MM.1S (cell line): ENCODE results near the gene BNC1.

Experiments used
- DNase-seq: peaks from one replicate; pipeline ENCODE4 v3.0.0-alpha.2; 2015
- H2AFZ ChIP-seq: fragments of 300-600 bp; sonication (generic); 2 replicates; pipeline ENCODE4 v1.6.0; 2016; ENCODE audit warnings: antibody characterized with exemption, low read length
- H3F3A ChIP-seq: fragments of 300-600 bp; sonication (generic); 2 replicates; pipeline ENCODE4 v1.6.1; 2016; ENCODE audit warnings: mild to moderate bottlenecking, antibody characterized with exemption, low read length, moderate library complexity, mixed read lengths; ENCODE audit not compliant: insufficient read depth
- H3K27ac ChIP-seq: fragments of 300-600 bp; sonication (generic); 2 replicates; pipeline ENCODE4 v1.5.1; 2016; ENCODE audit warnings: mild to moderate bottlenecking, low read length
- H3K27me3 ChIP-seq: fragments of 300-600 bp; sonication (generic); replicated peaks from 2 replicates; pipeline ENCODE4 v1.6.0; 2016; ENCODE audit warnings: low read length; ENCODE audit not compliant: insufficient read depth
- H3K36me3 ChIP-seq: fragments of 300-600 bp; sonication (generic); replicated peaks from 2 replicates; pipeline ENCODE4 v1.6.1; 2016; ENCODE audit warnings: mild to moderate bottlenecking, low read length, mixed read lengths; ENCODE audit not compliant: insufficient read depth
- H3K4me1 ChIP-seq: fragments of 300-600 bp; sonication (generic); 2 replicates; pipeline ENCODE4 v1.6.1; 2016; ENCODE audit warnings: low read length, mixed read lengths
- H3K4me2 ChIP-seq: fragments of 300-600 bp; sonication (generic); 2 replicates; pipeline ENCODE4 v1.6.0; 2016; ENCODE audit warnings: low read depth, low read length
- H3K4me3 ChIP-seq: fragments of 300-600 bp; sonication (generic); 2 replicates; pipeline ENCODE4 v1.5.1; 2016; ENCODE audit warnings: low read length, mixed read lengths
- H3K79me2 ChIP-seq: fragments of 300-600 bp; sonication (generic); 2 replicates; pipeline ENCODE4 v1.6.1; 2016; ENCODE audit warnings: mixed run types, low read length, mixed read lengths
- H3K9ac ChIP-seq: fragments of 300-600 bp; sonication (generic); 2 replicates; pipeline ENCODE4 v1.6.1; 2016; ENCODE audit warnings: low read length, mixed read lengths
- H3K9me2 ChIP-seq: fragments of 300-600 bp; sonication (generic); replicated peaks from 2 replicates; pipeline ENCODE4 v1.6.1; 2016; ENCODE audit warnings: mild to moderate bottlenecking, low read length, mixed read lengths; ENCODE audit not compliant: insufficient read depth
- H3K9me3 ChIP-seq: fragments of 300-600 bp; sonication (generic); replicated peaks from 2 replicates; pipeline ENCODE4 v1.6.1; 2016; ENCODE audit warnings: mild to moderate bottlenecking, low read length, mixed read lengths; ENCODE audit not compliant: insufficient read depth
- H4K20me1 ChIP-seq: fragments of 300-600 bp; sonication (generic); 2 replicates; pipeline ENCODE4 v1.6.1; 2016; ENCODE audit warnings: mild to moderate bottlenecking, low read length, moderate library complexity, mixed read lengths; ENCODE audit not compliant: insufficient read depth
- CTCF ChIP-seq: fragments of 300-600 bp; sonication (generic); IDR thresholded peaks from 2 replicates; pipeline ENCODE4 v1.5.1; 2016; ENCODE audit warnings: antibody characterized with exemption, low read length, mixed read lengths
- EZH2 ChIP-seq: fragments of 300-600 bp; sonication (generic); optimal IDR thresholded peaks from 2 replicates; pipeline ENCODE3; 2017; ENCODE audit warnings: low read depth, mild to moderate bottlenecking, antibody characterized with exemption, low read length, mixed read lengths
- EZH2phosphoT487 ChIP-seq: fragments of 300-600 bp; sonication (generic); IDR thresholded peaks from 2 replicates; pipeline ENCODE4 v1.6.1; 2018; ENCODE audit warnings: antibody characterized with exemption, low read length

The BNC1 gene

GRCh38 chr15:83322691-83323090, 38.2 kb upstream of the BNC1 start:
- Histone ChIP-seq H3K4me1 (no peaks in the 10 kb centered on the region), H3K9ac (no peak overlapping the region), H3K4me3 (no peak overlapping the region), H4K20me1 (no peaks in the 10 kb centered on the region), H3K27ac (no peak overlapping the region), H2AFZ (no peak overlapping the region), H3K27me3 (no peaks in the 10 kb centered on the region), H3K36me3 (no peaks in the 10 kb centered on the region), H3F3A (no peaks in the 10 kb centered on the region), H3K9me2 (no peaks in the 10 kb centered on the region), H3K4me2 (no peak overlapping the region), H3K9me3 (no peaks in the 10 kb centered on the region), H3K79me2 (no peaks in the 10 kb centered on the region)
- no peak for DNase-seq
- TF ChIP-seq EZH2 (no peak), EZH2phosphoT487 (no peak), CTCF (no peak)

- Histone ChIP-seq H3K4me3 (no peak overlapping the region), H3K27ac (no peak overlapping the region), H3K27me3 (no peaks in the 10 kb centered on the region), H3K79me2 (no peaks in the 10 kb centered on the region), H3K4me2 (no peak overlapping the region), H2AFZ (no peak overlapping the region), H3K36me3 (no peaks in the 10 kb centered on the region), H3K9me2 (no peaks in the 10 kb centered on the region), H3K9me3 (no peaks in the 10 kb centered on the region), H3F3A (no peaks in the 10 kb centered on the region), H3K9ac (no peak overlapping the region), H4K20me1 (no peaks in the 10 kb centered on the region), H3K4me1 (no peaks in the 10 kb centered on the region)
- no peak for DNase-seq
- TF ChIP-seq CTCF = no peak
- no peak for TF ChIP-seq EZH2phosphoT487
- no peak for TF ChIP-seq EZH2
Observed at GRCh38 chr15:83322061-83322460, 37.6 kb upstream of the BNC1 start.

GRCh38 chr15:83320844-83321243, 36.4 kb upstream of the BNC1 start:
- H3K4me1 ChIP-seq = no peaks in the 10 kb centered on the region
- H3K36me3 ChIP-seq = no peaks in the 10 kb centered on the region
- H3K79me2 ChIP-seq = no peaks in the 10 kb centered on the region
- H3K4me2 ChIP-seq = no peak overlapping the region
- no peaks in the 10 kb centered on the region for H3K27me3 ChIP-seq
- TF ChIP-seq CTCF (no peak), EZH2phosphoT487 (no peak), EZH2 (no peak)
- no peak overlapping the region for H3K4me3 ChIP-seq
- no peak for DNase-seq
- no peaks in the 10 kb centered on the region for H3K9me2 ChIP-seq
- no peak overlapping the region for H2AFZ ChIP-seq
- no peaks in the 10 kb centered on the region for H3F3A ChIP-seq
- no peaks in the 10 kb centered on the region for H3K9me3 ChIP-seq
- no peak overlapping the region for H3K9ac ChIP-seq
- H4K20me1 ChIP-seq = no peaks in the 10 kb centered on the region
- H3K27ac ChIP-seq = no peak overlapping the region
